Esophagus muscularis mucosa (tissue), 4 donors: Measurements from ENCODE around the gene TRAPPC2L. TPM values are rescaled to one million over a fixed set of nuclear protein-coding genes. Genes with fewer than 3 reads are reported as not detected.

ENCODE experiments used
- DNase-seq: peaks from one replicate; pipeline ENCODE4 v3.0.0-alpha.2; 2017; ENCODE audit errors: extremely low spot score
- H3K27ac ChIP-seq, 4 donors: fragments of 200-600 bp; sonication (generic); replicated peaks in 1 of 4; 1 replicate in 3 of 4; 2 replicates in 1 of 4; pipeline ENCODE4 v1.5.1; 2016 to 2019; ENCODE audit warnings: mild to moderate bottlenecking in 1 of 4
- H3K27me3 ChIP-seq, 4 donors: fragments of 200-600 bp; sonication (generic); one replicate each; pipeline versions ENCODE4 v1.5.1 to v1.6.0; 2016 to 2019
- H3K36me3 ChIP-seq, 4 donors: fragments of 200-600 bp; sonication (generic); one replicate each; pipeline ENCODE4 v1.5.1; 2016 to 2019
- H3K4me1 ChIP-seq, 4 donors: fragments of 200-600 bp; sonication (generic); one replicate each; pipeline ENCODE4 v1.5.1; 2016 to 2019
- H3K4me3 ChIP-seq, 4 donors: fragments of 200-600 bp; sonication (generic); 1 replicate in 2 of 4; 2 replicates in 2 of 4; pipeline ENCODE4 v1.5.1; 2016 to 2019; ENCODE audit warnings: mild to moderate bottlenecking in 4 of 4, moderate library complexity in 1 of 4
- H3K9me3 ChIP-seq, 4 donors: fragments of 200-600 bp; sonication (generic); 1 replicate in 3 of 4; 2 replicates in 1 of 4; pipeline ENCODE4 v1.5.1; 2016 to 2019
- CTCF ChIP-seq, 3 experiments: fragments of 200-600 bp in 2 of 3; fragments of 450-650 bp in 1 of 3; sonication (generic) in 2 of 3; IDR thresholded peaks; one replicate each; pipeline ENCODE4 v1.5.1; 2017 to 2019; ENCODE audit warnings: antibody characterized with exemption in 3 of 3, mild to moderate bottlenecking in 2 of 3, moderate library complexity in 1 of 3
- EP300 ChIP-seq: sonication (generic); formaldehyde crosslinking; IDR thresholded peaks from one replicate; pipeline ENCODE4 v1.6.1; 2017; ENCODE audit warnings: antibody characterized with exemption
- POLR2A ChIP-seq: fragments of 450-650 bp; IDR thresholded peaks from one replicate; pipeline ENCODE4 v1.6.1; 2017; ENCODE audit warnings: antibody characterized with exemption, moderate library complexity, mild to moderate bottlenecking, low read depth
- POLR2AphosphoS5 ChIP-seq, 2 donors: sonication (generic); formaldehyde crosslinking; IDR thresholded peaks; one replicate each; pipeline ENCODE4 v1.6.1; 2017; ENCODE audit warnings: antibody characterized with exemption in 2 of 2
- WGBS: methylation state at CpG from one replicate; pipeline ENCODE4 v1.1.5; 2018; 5-methylcytosine and 5-hydroxymethylcytosine counted together
- intact Hi-C: fragments of 100-400 bp; cut with DNase I; formaldehyde crosslinking; loops from one replicate; pipeline ENCODE4 v1.15.1; 2023
- total RNA-seq, 4 donors: library from RNA; depleted of rRNA; stranded (reverse); fragments of >200 nt; gene quantifications; one replicate each; pipeline versions ENCODE4 v1.1.0 to v1.2.1, GENCODE V29; 2016

TRAPPC2L gene
- total RNA-seq, 4 donors from 2014 or later = 22.9 to 35.8 (median 29.6) TPM

- intact Hi-C loops = no loop called here
- no peak for TF ChIP-seq POLR2A
- no peak for TF ChIP-seq EP300
These were observed 4.4 kb downstream of the TRAPPC2L start for GRCh38 chr16:88861359-88861758.

GRCh38 chr16:88862968-88863367, 6.0 kb downstream of the TRAPPC2L start:
- Histone ChIP-seq H3K9me3 (no peaks in the 10 kb centered on the region), H3K4me3 (no peak overlapping the region), H3K27ac (no peak overlapping the region), H3K27me3 (peaks cover 0 to 27% (median 0%) of the 10 kb centered on the region in 4 donors), H3K4me1 (peaks cover 7 to 12% (median 8%) of the 10 kb centered on the region in 4 donors), H3K36me3 (peaks cover 22 to 53% (median 45%) of the 10 kb centered on the region in 4 donors)
- intact Hi-C loops = no loop called here
- TF ChIP-seq EP300 = no peak
- TF ChIP-seq POLR2A = no peak
- TF ChIP-seq CTCF (IDR thresholded peaks at IDR 0.05) = no peak
- no peak for TF ChIP-seq POLR2AphosphoS5 (IDR thresholded peaks at IDR 0.05)
- WGBS = 95% methylated on average over 25 of the region's 25 CpGs
- no peak for DNase-seq

More at GRCh38 chr16:88861359-88861758, 4.4 kb downstream of the TRAPPC2L start:
- Histone ChIP-seq H3K27me3 (peaks cover 0 to 11% (median 0%) of the 10 kb centered on the region in 4 donors), H3K4me1 (peaks cover 12 to 18% (median 14%) of the 10 kb centered on the region in 4 donors), H3K4me3 (no peak overlapping the region), H3K9me3 (no peaks in the 10 kb centered on the region), H3K27ac (no peak overlapping the region), H3K36me3 (peaks cover 22 to 53% (median 45%) of the 10 kb centered on the region in 4 donors)
- WGBS = 93% methylated on average over 10 of the region's 19 CpGs
- DNase-seq = no peak

DNA sequence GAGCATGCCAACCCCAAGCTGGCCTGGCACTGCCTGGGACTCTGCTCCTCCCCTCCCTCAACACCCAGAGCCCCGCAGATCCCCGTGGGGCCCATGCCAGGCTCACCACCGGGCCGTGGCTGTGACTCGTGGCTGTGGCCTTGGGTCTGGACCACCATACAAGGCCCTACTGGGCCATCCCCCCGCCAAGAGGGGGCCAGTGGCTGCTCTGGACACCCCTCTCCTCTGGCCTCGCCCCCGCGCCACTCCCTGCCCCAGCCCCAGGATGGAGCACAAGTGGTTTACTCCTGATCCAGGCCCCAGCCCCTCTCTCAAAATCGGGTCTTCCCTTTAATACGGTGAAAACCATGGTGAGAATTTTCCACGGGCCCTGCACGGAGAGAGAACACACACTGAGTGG, 6.5 kb downstream of the TRAPPC2L start:
- TF ChIP-seq POLR2A (no peak), CTCF (IDR thresholded peaks at IDR 0.05) (no peak), EP300 (no peak), POLR2AphosphoS5 (IDR thresholded peaks at IDR 0.05) (no peak)
- Histone ChIP-seq H3K27me3 (peaks cover 0 to 29% (median 0%) of the 10 kb centered on the region in 4 donors), H3K4me3 (no peak overlapping the region), H3K4me1 (peaks cover 2 to 7% (median 4%) of the 10 kb centered on the region in 4 donors), H3K9me3 (no peaks in the 10 kb centered on the region), H3K36me3 (peaks cover 22 to 53% (median 45%) of the 10 kb centered on the region in 4 donors), H3K27ac (no peak overlapping the region)
- intact Hi-C loops = no loop called here
- WGBS = 76% methylated on average over 8 of the region's 13 CpGs
- no peak for DNase-seq

GRCh38 chr16:88864099-88864498, 7.2 kb downstream of the TRAPPC2L start:
- no CpG with 5 or more reads among the region's 15 CpGs for WGBS

DNA sequence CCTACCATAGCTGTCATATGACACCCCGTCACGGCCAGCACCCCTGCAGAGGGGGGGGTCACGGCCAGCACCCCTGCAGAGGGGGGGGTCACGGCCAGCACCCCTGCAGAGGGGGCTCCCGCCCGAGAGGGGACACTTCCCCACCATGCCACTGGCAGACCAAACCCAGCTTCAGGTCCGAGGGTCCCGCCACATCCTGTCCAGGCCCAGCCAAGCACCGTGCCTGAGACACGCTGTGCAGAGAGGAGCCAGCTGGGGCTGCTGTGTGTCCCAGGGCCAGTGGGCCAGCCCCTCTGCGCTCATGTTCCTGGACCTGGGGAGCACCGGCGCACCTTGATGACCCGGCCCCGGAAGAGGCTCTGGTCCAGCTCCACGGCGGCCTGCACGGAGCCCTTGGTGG, 7.6 kb downstream of the TRAPPC2L start:
- DNase-seq = no peak
- H3K9me3 ChIP-seq = no peaks in the 10 kb centered on the region
- WGBS = 97% methylated on average over 7 of the region's 18 CpGs
- no peak overlapping the region for H3K4me3 ChIP-seq
- H3K27me3 ChIP-seq = peaks cover 0 to 36% (median 0%) of the 10 kb centered on the region in 4 donors
- intact Hi-C loops = no loop called here
- TF ChIP-seq POLR2A = no peak
- no peak for TF ChIP-seq CTCF (IDR thresholded peaks at IDR 0.05)
- H3K4me1 ChIP-seq = no peaks in the 10 kb centered on the region
- no peak overlapping the region for H3K27ac ChIP-seq
- peaks cover 22 to 42% (median 36%) of the 10 kb centered on the region in 4 donors for H3K36me3 ChIP-seq

More at GRCh38 chr16:88864099-88864498, 7.2 kb downstream of the TRAPPC2L start:
- intact Hi-C loops = no loop called here
- H3K9me3 ChIP-seq = no peaks in the 10 kb centered on the region
- peaks cover 0 to 32% (median 0%) of the 10 kb centered on the region in 4 donors for H3K27me3 ChIP-seq
- no peak for TF ChIP-seq POLR2A
- TF ChIP-seq CTCF (IDR thresholded peaks at IDR 0.05) = no peak
- TF ChIP-seq POLR2AphosphoS5 (IDR thresholded peaks at IDR 0.05) = no peak
- TF ChIP-seq EP300 = no peak
- H3K27ac ChIP-seq = no peak overlapping the region
- DNase-seq = no peak
- H3K4me1 ChIP-seq = peaks cover 0 to under 1% (median 0%) of the 10 kb centered on the region in 4 donors
- H3K4me3 ChIP-seq = no peak overlapping the region
- H3K36me3 ChIP-seq = peaks cover 22 to 46% (median 41%) of the 10 kb centered on the region in 4 donors
